HG02759 (cell line): ENCODE results near the gene SNU13.
"Not testable (repeated sequence)": the region's sequence is repeated elsewhere in the genome, so short reads cannot be mapped to it uniquely, and the experiment has no call there.

Experiments
- ATAC-seq: cut with Tn5 transposase; IDR thresholded peaks from one replicate; pipeline ENCODE4 v1.9.1; 2021; ENCODE audit warnings: mild to moderate bottlenecking, moderate library complexity; ENCODE audit not compliant: unreplicated experiment

The SNU13 gene

GRCh38 chr22:41647771-41648170 is 40.9 kb downstream of the SNU13 start:
- ATAC-seq, result no peak

- ATAC-seq, result no peak
Measured at GRCh38 chr22:41642331-41643110, 46.1 kb downstream of the SNU13 start.

GRCh38 chr22:41641854-41642253 is 46.8 kb downstream of the SNU13 start:
- ATAC-seq, result no peak

- no peak for ATAC-seq
Measured at GRCh38 chr22:41638748-41639147, 49.9 kb downstream of the SNU13 start.

- no peak for ATAC-seq
Measured at GRCh38 chr22:41638124-41638523, 50.5 kb downstream of the SNU13 start.

GRCh38 chr22:41637623-41638022 is 51.0 kb downstream of the SNU13 start:
- not testable (repeated sequence) for ATAC-seq

- ATAC-seq, result no peak
Measured at GRCh38 chr22:41636467-41636866, 52.2 kb downstream of the SNU13 start.

GRCh38 chr22:41634610-41635009 is 54.1 kb downstream of the SNU13 start:
- not testable (repeated sequence) for ATAC-seq

- not testable (repeated sequence) for ATAC-seq
Measured at GRCh38 chr22:41631615-41632014, 57.1 kb downstream of the SNU13 start.

GRCh38 chr22:41631115-41631514 is 57.6 kb downstream of the SNU13 start:
- not testable (repeated sequence) for ATAC-seq

- no peak for ATAC-seq
Measured at GRCh38 chr22:41625577-41625976, 63.1 kb downstream of the SNU13 start.
